ENCODE results near the gene KHDRBS2. TPM values are rescaled to one million over a fixed set of nuclear protein-coding genes. Genes with fewer than 3 reads are reported as not detected.

The KHDRBS2 gene
- total RNA-seq, 4 donors from 2014 or later: not detected

DNA sequence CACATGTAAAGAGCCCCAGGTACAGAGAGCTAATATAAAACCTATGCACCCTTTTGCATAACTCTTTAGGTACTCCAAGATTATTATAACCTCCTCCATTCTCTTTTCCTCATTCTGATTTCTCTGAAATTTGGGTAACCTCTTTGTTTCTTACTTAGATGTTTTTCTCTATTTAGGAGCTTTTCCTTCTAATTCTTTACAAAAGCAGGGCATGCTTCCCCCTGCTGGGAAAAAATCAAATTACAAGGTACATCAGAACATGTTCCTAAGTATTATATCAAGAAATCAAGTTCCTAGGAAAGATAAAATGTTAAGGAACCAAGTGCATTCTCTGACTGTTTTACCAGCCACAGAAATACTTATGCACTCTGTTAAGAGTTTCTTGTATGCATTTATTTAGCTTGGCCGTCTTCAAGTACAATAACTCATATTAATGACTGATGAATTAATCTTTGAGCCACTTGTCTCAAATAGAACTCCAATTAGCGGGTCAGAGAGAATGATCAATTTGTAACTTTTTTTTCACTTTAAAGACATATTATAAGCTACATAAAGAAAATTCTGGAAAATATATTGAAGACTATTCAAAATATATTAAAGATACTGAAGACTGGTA, 2.1 kb downstream of the KHDRBS2 start:
- peaks cover 0 to 13% (median 0%) of the 10 kb centered on the region in 3 donors for H3K4me1 ChIP-seq
- 34 to 41% methylated on average over 2 of the region's 2 CpGs for WGBS, 2 donors
- TF ChIP-seq, protein P1, sequence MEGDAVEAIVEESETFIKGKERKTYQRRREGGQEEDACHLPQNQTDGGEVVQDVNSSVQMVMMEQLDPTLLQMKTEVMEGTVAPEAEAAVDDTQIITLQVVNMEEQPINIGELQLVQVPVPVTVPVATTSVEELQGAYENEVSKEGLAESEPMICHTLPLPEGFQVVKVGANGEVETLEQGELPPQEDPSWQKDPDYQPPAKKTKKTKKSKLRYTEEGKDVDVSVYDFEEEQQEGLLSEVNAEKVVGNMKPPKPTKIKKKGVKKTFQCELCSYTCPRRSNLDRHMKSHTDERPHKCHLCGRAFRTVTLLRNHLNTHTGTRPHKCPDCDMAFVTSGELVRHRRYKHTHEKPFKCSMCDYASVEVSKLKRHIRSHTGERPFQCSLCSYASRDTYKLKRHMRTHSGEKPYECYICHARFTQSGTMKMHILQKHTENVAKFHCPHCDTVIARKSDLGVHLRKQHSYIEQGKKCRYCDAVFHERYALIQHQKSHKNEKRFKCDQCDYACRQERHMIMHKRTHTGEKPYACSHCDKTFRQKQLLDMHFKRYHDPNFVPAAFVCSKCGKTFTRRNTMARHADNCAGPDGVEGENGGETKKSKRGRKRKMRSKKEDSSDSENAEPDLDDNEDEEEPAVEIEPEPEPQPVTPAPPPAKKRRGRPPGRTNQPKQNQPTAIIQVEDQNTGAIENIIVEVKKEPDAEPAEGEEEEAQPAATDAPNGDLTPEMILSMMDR (IDR thresholded peaks at IDR 0.05): peak in 3 of 6 experiments; percentile 27 to 34 (median 32)
- no peak for TF ChIP-seq POLR2A (IDR thresholded peaks at IDR 0.05)
- DNase-seq: no peak
- peaks cover 0 to 24% (median 0%) of the 10 kb centered on the region in 4 donors for H3K27me3 ChIP-seq
- intact Hi-C loops (cut with DNase I): no loop called here
- no peaks in the 10 kb centered on the region for H3K9me3 ChIP-seq
- H3K4me3 ChIP-seq: no peak overlapping the region
- no peaks in the 10 kb centered on the region for H3K36me3 ChIP-seq
- no peak overlapping the region for H3K27ac ChIP-seq

DNA sequence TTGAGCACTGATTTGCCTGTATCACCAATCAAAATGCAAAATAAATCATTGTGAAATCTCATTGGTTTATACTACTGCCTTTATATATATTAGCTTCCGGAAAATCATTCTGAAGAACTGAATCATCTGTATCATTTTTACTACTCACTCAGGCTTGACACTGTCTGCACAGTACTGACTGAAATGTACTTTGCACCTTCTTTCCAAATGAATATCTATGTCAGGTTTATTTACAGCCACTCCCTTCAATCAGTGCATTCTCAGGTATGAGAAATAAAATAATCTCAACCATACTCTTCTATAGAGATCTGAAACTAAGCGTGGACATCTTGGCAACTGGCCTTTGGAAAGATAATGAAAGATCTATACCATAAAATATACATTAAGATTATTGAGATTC, 2.7 kb downstream of the KHDRBS2 start:
- no peaks in the 10 kb centered on the region for H3K9me3 ChIP-seq
- DNase-seq: no peak
- H3K4me1 ChIP-seq: peaks cover 0 to 13% (median 0%) of the 10 kb centered on the region in 3 donors
- no peak overlapping the region for H3K4me3 ChIP-seq
- TF ChIP-seq POLR2A (IDR thresholded peaks at IDR 0.05): no peak
- TF ChIP-seq, protein P1 (IDR thresholded peaks at IDR 0.05): no peak
- intact Hi-C loops (cut with DNase I): no loop called here
- WGBS, 2 donors: 45 to 57% methylated on average over 2 of the region's 2 CpGs
- no peaks in the 10 kb centered on the region for H3K36me3 ChIP-seq
- H3K27me3 ChIP-seq: peaks cover 0 to 24% (median 0%) of the 10 kb centered on the region in 4 donors
- no peak overlapping the region for H3K27ac ChIP-seq

DNA sequence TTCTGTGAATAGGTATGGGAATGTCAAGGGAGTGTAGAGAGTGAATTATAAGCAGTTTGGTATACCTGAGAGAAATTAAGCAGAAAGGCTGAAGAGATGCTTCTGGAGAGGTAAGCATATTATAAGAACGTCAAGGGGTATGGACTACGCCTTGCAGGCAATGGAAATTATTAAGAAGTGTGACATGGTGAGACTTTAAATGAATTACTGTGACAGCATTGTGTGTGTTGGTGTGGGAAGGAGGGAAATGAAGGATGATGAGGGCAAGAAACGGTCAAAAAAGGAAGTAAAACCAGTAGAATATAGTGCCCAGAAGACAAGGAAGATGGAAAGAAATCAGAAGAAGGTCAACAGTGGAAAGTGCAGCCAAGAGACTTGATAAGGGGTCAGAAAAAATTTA, 5.9 kb downstream of the KHDRBS2 start:
- no peak for DNase-seq
- intact Hi-C loops (cut with DNase I): no loop called here

DNA sequence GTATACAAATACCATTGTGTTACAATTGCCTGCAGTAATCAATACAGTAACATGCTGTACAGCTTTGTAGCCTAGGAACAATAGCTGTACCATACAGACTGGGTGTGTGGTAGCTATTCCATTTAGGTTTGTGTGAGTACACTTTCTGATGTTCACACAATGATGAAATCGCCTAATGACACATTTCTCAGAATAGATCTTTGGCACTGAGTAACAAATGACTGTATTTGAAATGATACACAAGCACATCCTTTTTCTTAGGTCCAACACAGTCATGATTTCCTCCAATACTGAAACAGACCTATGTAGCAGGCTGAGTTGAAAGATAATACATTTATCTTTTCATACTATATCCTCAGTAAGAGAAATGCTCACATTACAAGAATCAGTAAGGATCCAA, 13.9 kb downstream of the KHDRBS2 start:
- intact Hi-C loops (cut with DNase I): no loop called here
- no peak for DNase-seq

More for the DNA sequence above, 5.9 kb downstream of the KHDRBS2 start:
- Histone ChIP-seq H3K36me3 (no peaks in the 10 kb centered on the region), H3K9me3 (no peaks in the 10 kb centered on the region), H3K27ac (no peak overlapping the region), H3K4me1 (no peaks in the 10 kb centered on the region), H3K27me3 (peaks cover 0 to 4% (median 0%) of the 10 kb centered on the region in 4 donors), H3K4me3 (no peak overlapping the region)
- TF ChIP-seq POLR2A (IDR thresholded peaks at IDR 0.05): no peak
- TF ChIP-seq, protein P1 (IDR thresholded peaks at IDR 0.05): no peak
- WGBS, 2 donors: 72 to 75% methylated on average over 3 of the region's 3 CpGs

DNA sequence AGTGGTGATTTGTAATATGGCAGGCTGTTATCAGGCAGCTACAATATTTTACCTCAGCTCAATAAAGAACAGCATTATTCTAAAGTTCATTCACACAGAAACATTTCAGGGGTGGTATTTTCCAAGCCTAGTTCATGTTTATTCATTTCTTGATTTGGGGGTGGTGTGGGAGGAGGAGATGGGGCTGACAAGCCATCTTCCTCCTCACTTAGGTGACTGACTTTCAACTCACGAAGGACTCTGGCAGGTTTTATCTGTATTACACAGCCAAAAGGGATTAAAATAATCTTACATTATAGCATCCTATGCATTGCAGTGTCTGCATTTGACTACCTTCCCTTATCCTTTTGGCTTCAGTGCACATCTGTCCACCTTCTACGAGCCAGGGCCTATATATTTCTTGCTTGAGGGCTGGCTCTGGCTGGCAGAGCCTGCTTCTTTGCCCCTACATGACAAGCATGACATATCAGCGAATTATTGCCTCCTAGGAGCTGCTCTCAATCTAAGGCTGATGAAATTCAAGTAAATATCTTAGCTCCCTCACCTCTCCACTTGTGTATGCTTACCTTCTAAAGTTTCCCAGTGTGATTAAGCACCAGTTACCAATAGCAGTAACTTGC, 20.0 kb downstream of the KHDRBS2 start:
- Histone ChIP-seq H3K27ac (no peak overlapping the region), H3K9me3 (no peaks in the 10 kb centered on the region), H3K4me1 (no peaks in the 10 kb centered on the region), H3K27me3 (no peaks in the 10 kb centered on the region), H3K36me3 (no peaks in the 10 kb centered on the region), H3K4me3 (no peak overlapping the region)
- WGBS, 2 donors: 34 to 44% methylated on average over 3 of the region's 3 CpGs
- TF ChIP-seq, protein P1 (IDR thresholded peaks at IDR 0.05): no peak
- TF ChIP-seq POLR2A (IDR thresholded peaks at IDR 0.05): no peak
- intact Hi-C loops (cut with DNase I): no loop called here
- no peak for DNase-seq

More for the DNA sequence above, 13.9 kb downstream of the KHDRBS2 start:
- no peak overlapping the region for H3K4me3 ChIP-seq
- no peak for TF ChIP-seq POLR2A (IDR thresholded peaks at IDR 0.05)
- TF ChIP-seq, protein P1 (IDR thresholded peaks at IDR 0.05): no peak
- no peaks in the 10 kb centered on the region for H3K36me3 ChIP-seq
- H3K27me3 ChIP-seq: no peaks in the 10 kb centered on the region
- 67 to 91% methylated on average over 1 of the region's 1 CpG for WGBS, 2 donors
- H3K9me3 ChIP-seq: no peaks in the 10 kb centered on the region
- H3K27ac ChIP-seq: no peak overlapping the region
- no peaks in the 10 kb centered on the region for H3K4me1 ChIP-seq
